Liver (tissue), 9 donors: ENCODE data around the gene RDX. TPM values are rescaled to one million over a fixed set of nuclear protein-coding genes. Genes with fewer than 3 reads are reported as not detected.

Experiments
- DNase-seq: peaks from one replicate; pipeline ENCODE4 v3.0.0-alpha.2; 2017; ENCODE audit warnings: low spot score
- H3K27ac ChIP-seq, 2 donors: one replicate each; pipeline ENCODE4 v1.7.0; 2013; ENCODE audit warnings: inconsistent platforms in 2 of 2, low read length in 2 of 2, control low read depth in 1 of 2, low read depth in 1 of 2, mild to moderate bottlenecking in 1 of 2
- H3K27me3 ChIP-seq, 4 donors: one replicate each; pipeline versions ENCODE4 v1.6.1 to v1.7.0; 2013; ENCODE audit warnings: low read length in 3 of 4, inconsistent platforms in 1 of 4, mild to moderate bottlenecking in 1 of 4, moderate library complexity in 1 of 4; ENCODE audit not compliant: control insufficient read depth in 4 of 4, insufficient read depth in 4 of 4
- H3K36me3 ChIP-seq, 4 donors: one replicate each; pipeline versions ENCODE4 v1.6.1 to v1.7.0; 2013; ENCODE audit warnings: low read length in 3 of 4, mild to moderate bottlenecking in 3 of 4, low read depth in 1 of 4, moderate library complexity in 1 of 4; ENCODE audit not compliant: control insufficient read depth in 4 of 4, insufficient read depth in 3 of 4
- H3K4me1 ChIP-seq, 4 donors: one replicate each; pipeline versions ENCODE4 v1.6.1 to v1.7.0; 2013; ENCODE audit warnings: low read length in 3 of 4, mild to moderate bottlenecking in 3 of 4, moderate library complexity in 1 of 4; ENCODE audit not compliant: control insufficient read depth in 4 of 4, insufficient read depth in 4 of 4
- H3K4me3 ChIP-seq, 3 donors: one replicate each; pipeline versions ENCODE4 v1.6.1 to v1.7.0; 2013; ENCODE audit warnings: low read length in 3 of 3, control low read depth in 1 of 3, low read depth in 1 of 3, mild to moderate bottlenecking in 1 of 3
- H3K9ac ChIP-seq, 2 donors: one replicate each; pipeline ENCODE4 v1.7.0; 2013; ENCODE audit warnings: low read length in 2 of 2, mild to moderate bottlenecking in 2 of 2, moderate library complexity in 2 of 2, control low read depth in 1 of 2, low read depth in 1 of 2
- H3K9me3 ChIP-seq, 4 donors: one replicate each; pipeline versions ENCODE4 v1.6.1 to v1.7.0; 2013; ENCODE audit warnings: low read length in 3 of 4; ENCODE audit not compliant: control insufficient read depth in 4 of 4
- EGR1 ChIP-seq, 2 donors: IDR thresholded peaks; 2 replicates each; pipeline ENCODE4 v1.6.1; 2016 to 2018; ENCODE audit warnings: antibody characterized with exemption in 2 of 2, low read depth in 2 of 2
- GABPA ChIP-seq, 2 donors: IDR thresholded peaks in 1 of 2; conservative IDR thresholded peaks in 1 of 2; 2 replicates each; pipeline ENCODE4 v1.6.1; 2016; ENCODE audit warnings: antibody characterized with exemption in 2 of 2, mild to moderate bottlenecking in 1 of 2, moderate library complexity in 1 of 2
- HNF4A ChIP-seq, 2 donors: conservative IDR thresholded peaks; 2 replicates each; pipeline ENCODE4 v1.6.1; 2016; ENCODE audit warnings: antibody characterized with exemption in 2 of 2, mild to moderate bottlenecking in 2 of 2
- HNF4G ChIP-seq: IDR thresholded peaks from 2 replicates; pipeline ENCODE4 v1.6.1; 2016; ENCODE audit warnings: antibody characterized with exemption
- JUND ChIP-seq, 2 donors: IDR thresholded peaks; 2 replicates each; pipeline ENCODE4 v1.6.1; 2016; ENCODE audit warnings: antibody characterized with exemption in 2 of 2
- NR2F2 ChIP-seq: IDR thresholded peaks from 2 replicates; pipeline ENCODE4 v1.6.1; 2016; ENCODE audit warnings: antibody characterized with exemption
- RAD21 ChIP-seq, 2 donors: IDR thresholded peaks; 2 replicates each; pipeline ENCODE4 v1.6.1; 2016; ENCODE audit warnings: antibody characterized with exemption in 2 of 2, mild to moderate bottlenecking in 2 of 2
- REST ChIP-seq: IDR thresholded peaks from 2 replicates; pipeline ENCODE4 v1.6.1; 2016; ENCODE audit warnings: antibody characterized with exemption, mild to moderate bottlenecking
- RXRA ChIP-seq, 2 donors: IDR thresholded peaks; 2 replicates each; pipeline ENCODE4 v1.6.1; 2017 to 2018; ENCODE audit warnings: antibody characterized with exemption in 2 of 2, mild to moderate bottlenecking in 1 of 2
- SP1 ChIP-seq: IDR thresholded peaks from 2 replicates; pipeline ENCODE4 v1.6.1; 2018; ENCODE audit warnings: antibody characterized with exemption, mild to moderate bottlenecking
- TAF1 ChIP-seq: conservative IDR thresholded peaks from 2 replicates; pipeline ENCODE4 v1.6.1; 2016; ENCODE audit warnings: antibody characterized with exemption, mild to moderate bottlenecking
- YY1 ChIP-seq: IDR thresholded peaks from 2 replicates; pipeline ENCODE4 v1.6.1; 2016; ENCODE audit warnings: antibody characterized with exemption, mild to moderate bottlenecking
- WGBS: extraction: QIAGEN DNeasy Blood & Tissue Kit; methylation state at CpG from one replicate; pipeline ENCODE4 v1.1.7; 2013; 5-methylcytosine and 5-hydroxymethylcytosine counted together
- polyA plus RNA-seq, 2 donors: library from polyadenylated mRNA; stranded (reverse) in 1 of 2; unstranded in 1 of 2; fragments of 200-250 nt in 1 of 2; fragments of >200 nt in 1 of 2; fragmentation: Nextera tagmentation in 1 of 2; extraction: Ambion mirVana in 1 of 2; gene quantifications; one replicate each; pipeline versions ENCODE4 v1.2.1 to v1.2.3, GENCODE V29; 2013 to 2015
- total RNA-seq, 2 donors: library from RNA; depleted of rRNA; stranded (reverse); fragments of >200 nt; gene quantifications; one replicate each; pipeline ENCODE4 v1.2.3, GENCODE V29; 2014
- TF ChIP-seq, protein P1 (sequence below): IDR thresholded peaks from 2 replicates; pipeline ENCODE4 v1.6.1; 2016; ENCODE audit warnings: antibody characterized with exemption
- TF ChIP-seq, protein P2 (sequence below): fragments of 150-350 bp; IDR thresholded peaks from 2 replicates; pipeline ENCODE4 v1.5.1; 2017; ENCODE audit warnings: improper control_type of control experiment, low read depth, low read length; ENCODE audit not compliant: missing input control
- TF ChIP-seq, protein P3 (sequence below): IDR thresholded peaks from 2 replicates; pipeline ENCODE4 v1.6.1; 2016; ENCODE audit warnings: antibody characterized with exemption
- TF ChIP-seq, protein P4 (sequence below): IDR thresholded peaks from 2 replicates; pipeline ENCODE4 v1.6.1; 2016; ENCODE audit warnings: antibody characterized with exemption
- donor health status: healthy.
- donor health status: healthy.
- donor health status: healthy.
- donor health status: healthy.
- donor health status: healthy.

RDX gene
- total and polyA plus RNA-seq, 4 donors = 19.9 to 116 (median 53.9) TPM

- no peak for TF ChIP-seq REST
- no peak for TF ChIP-seq HNF4A (conservative IDR thresholded peaks at IDR 0.05)
- no peak for TF ChIP-seq RAD21 (IDR thresholded peaks at IDR 0.05)
These were observed 162.3 kb downstream of the RDX start (continued) for GRCh38 chr11:110134110-110134509.

- Histone ChIP-seq H3K4me1 (peaks cover 0 to 3% (median under 1%) of the 10 kb centered on the region in 4 donors), H3K4me3 (no peak overlapping the region), H3K27me3 (no peaks in the 10 kb centered on the region), H3K9me3 (no peaks in the 10 kb centered on the region), H3K27ac (no peak overlapping the region), H3K36me3 (peaks cover 0 to 7% (median 2%) of the 10 kb centered on the region in 4 donors), H3K9ac (no peak overlapping the region)
- no peak for DNase-seq
- TF ChIP-seq GABPA (IDR thresholded peaks at IDR 0.05 in 1 of 2, conservative IDR thresholded peaks at IDR 0.05 in 1 of 2) (no peak), RXRA (IDR thresholded peaks at IDR 0.05) (peak; percentile 64 to 87), EGR1 (IDR thresholded peaks at IDR 0.05; ENCODE audit: low read depth in 2 of 2) (no peak), RAD21 (IDR thresholded peaks at IDR 0.05) (peak in 1 of 2 donors; percentile 4), SP1 (peak; percentile 40), HNF4A (conservative IDR thresholded peaks at IDR 0.05) (peak; percentile 10 to 34)
- TF ChIP-seq, protein P1, sequence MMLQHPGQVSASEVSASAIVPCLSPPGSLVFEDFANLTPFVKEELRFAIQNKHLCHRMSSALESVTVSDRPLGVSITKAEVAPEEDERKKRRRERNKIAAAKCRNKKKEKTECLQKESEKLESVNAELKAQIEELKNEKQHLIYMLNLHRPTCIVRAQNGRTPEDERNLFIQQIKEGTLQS = no peak
- 40% methylated on average over 2 of the region's 2 CpGs for WGBS
These were observed 163.3 kb downstream of the RDX start for GRCh38 chr11:110133160-110133559.

DNA sequence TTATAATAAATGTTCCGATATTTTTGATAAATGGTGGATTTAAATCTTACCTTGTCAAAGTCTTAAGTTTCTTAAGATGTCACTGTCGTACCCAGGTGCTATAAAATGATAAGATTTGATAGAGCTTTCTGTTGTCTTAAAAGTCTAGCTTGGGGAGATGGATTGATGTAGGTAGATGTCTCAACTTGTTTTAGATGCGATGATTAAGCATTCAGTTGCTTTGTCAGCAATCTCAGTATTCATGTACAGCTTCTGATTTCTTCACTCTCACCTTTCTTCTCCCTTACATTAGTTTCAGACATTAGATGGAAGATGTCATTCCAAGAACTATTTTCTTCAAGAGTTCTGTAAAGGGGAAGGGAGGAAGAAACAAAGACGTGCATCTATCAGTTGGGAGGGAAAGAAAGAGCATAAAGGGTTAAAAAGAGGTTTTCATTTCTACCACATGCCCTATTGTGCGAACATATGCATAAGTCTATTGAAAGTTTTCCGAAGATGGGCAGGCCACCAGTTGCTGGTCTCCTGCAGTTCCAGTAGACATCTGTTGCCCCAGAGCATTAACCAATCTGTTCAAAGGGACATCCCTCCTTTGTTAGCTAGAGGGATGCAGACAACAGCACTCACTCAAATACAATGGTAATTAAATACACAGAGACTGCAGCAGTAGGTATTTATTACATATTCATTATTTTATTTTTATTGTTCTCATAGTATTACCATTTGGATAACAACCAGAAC is 164.9 kb downstream of the RDX start:
- H3K4me3 ChIP-seq = no peak overlapping the region
- H3K36me3 ChIP-seq = peaks cover 0 to under 1% (median 0%) of the 10 kb centered on the region in 4 donors
- WGBS = 85% methylated on average over 6 of the region's 6 CpGs
- no peak for DNase-seq
- no peaks in the 10 kb centered on the region for H3K9me3 ChIP-seq
- H3K27me3 ChIP-seq = no peaks in the 10 kb centered on the region
- H3K9ac ChIP-seq = no peak overlapping the region
- H3K4me1 ChIP-seq = peaks cover 0 to 3% (median under 1%) of the 10 kb centered on the region in 4 donors
- no peak overlapping the region for H3K27ac ChIP-seq
- TF ChIP-seq NR2F2 (no peak), GABPA (IDR thresholded peaks at IDR 0.05 in 1 of 2, conservative IDR thresholded peaks at IDR 0.05 in 1 of 2) (no peak), YY1 (no peak), SP1 (no peak), RXRA (IDR thresholded peaks at IDR 0.05) (no peak), TAF1 (no peak), REST (no peak), RAD21 (IDR thresholded peaks at IDR 0.05) (no peak), HNF4G (no peak), EGR1 (IDR thresholded peaks at IDR 0.05; ENCODE audit: low read depth in 2 of 2) (no peak), JUND (IDR thresholded peaks at IDR 0.05) (no peak), HNF4A (conservative IDR thresholded peaks at IDR 0.05) (no peak)
- TF ChIP-seq, protein P2, sequence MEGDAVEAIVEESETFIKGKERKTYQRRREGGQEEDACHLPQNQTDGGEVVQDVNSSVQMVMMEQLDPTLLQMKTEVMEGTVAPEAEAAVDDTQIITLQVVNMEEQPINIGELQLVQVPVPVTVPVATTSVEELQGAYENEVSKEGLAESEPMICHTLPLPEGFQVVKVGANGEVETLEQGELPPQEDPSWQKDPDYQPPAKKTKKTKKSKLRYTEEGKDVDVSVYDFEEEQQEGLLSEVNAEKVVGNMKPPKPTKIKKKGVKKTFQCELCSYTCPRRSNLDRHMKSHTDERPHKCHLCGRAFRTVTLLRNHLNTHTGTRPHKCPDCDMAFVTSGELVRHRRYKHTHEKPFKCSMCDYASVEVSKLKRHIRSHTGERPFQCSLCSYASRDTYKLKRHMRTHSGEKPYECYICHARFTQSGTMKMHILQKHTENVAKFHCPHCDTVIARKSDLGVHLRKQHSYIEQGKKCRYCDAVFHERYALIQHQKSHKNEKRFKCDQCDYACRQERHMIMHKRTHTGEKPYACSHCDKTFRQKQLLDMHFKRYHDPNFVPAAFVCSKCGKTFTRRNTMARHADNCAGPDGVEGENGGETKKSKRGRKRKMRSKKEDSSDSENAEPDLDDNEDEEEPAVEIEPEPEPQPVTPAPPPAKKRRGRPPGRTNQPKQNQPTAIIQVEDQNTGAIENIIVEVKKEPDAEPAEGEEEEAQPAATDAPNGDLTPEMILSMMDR = no peak
- TF ChIP-seq, protein P3, sequence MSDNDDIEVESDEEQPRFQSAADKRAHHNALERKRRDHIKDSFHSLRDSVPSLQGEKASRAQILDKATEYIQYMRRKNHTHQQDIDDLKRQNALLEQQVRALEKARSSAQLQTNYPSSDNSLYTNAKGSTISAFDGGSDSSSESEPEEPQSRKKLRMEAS = no peak
- TF ChIP-seq, protein P1 = no peak
- TF ChIP-seq, protein P4, sequence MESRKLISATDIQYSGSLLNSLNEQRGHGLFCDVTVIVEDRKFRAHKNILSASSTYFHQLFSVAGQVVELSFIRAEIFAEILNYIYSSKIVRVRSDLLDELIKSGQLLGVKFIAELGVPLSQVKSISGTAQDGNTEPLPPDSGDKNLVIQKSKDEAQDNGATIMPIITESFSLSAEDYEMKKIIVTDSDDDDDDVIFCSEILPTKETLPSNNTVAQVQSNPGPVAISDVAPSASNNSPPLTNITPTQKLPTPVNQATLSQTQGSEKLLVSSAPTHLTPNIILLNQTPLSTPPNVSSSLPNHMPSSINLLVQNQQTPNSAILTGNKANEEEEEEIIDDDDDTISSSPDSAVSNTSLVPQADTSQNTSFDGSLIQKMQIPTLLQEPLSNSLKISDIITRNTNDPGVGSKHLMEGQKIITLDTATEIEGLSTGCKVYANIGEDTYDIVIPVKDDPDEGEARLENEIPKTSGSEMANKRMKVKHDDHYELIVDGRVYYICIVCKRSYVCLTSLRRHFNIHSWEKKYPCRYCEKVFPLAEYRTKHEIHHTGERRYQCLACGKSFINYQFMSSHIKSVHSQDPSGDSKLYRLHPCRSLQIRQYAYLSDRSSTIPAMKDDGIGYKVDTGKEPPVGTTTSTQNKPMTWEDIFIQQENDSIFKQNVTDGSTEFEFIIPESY = no peak
